MM.1S (cell line): ENCODE results near the gene BLOC1S3.
"Not testable (repeated sequence)": the region's sequence is repeated elsewhere in the genome, so short reads cannot be mapped to it uniquely, and the experiment has no call there.

Experiments
- DNase-seq: peaks from one replicate; pipeline ENCODE4 v3.0.0-alpha.2; 2015
- H2AFZ ChIP-seq: fragments of 300-600 bp; sonication (generic); 2 replicates; pipeline ENCODE4 v1.6.0; 2016; ENCODE audit warnings: antibody characterized with exemption, low read length
- H3F3A ChIP-seq: fragments of 300-600 bp; sonication (generic); 2 replicates; pipeline ENCODE4 v1.6.1; 2016; ENCODE audit warnings: mild to moderate bottlenecking, antibody characterized with exemption, low read length, moderate library complexity, mixed read lengths; ENCODE audit not compliant: insufficient read depth
- H3K27ac ChIP-seq: fragments of 300-600 bp; sonication (generic); 2 replicates; pipeline ENCODE4 v1.5.1; 2016; ENCODE audit warnings: mild to moderate bottlenecking, low read length
- H3K27me3 ChIP-seq: fragments of 300-600 bp; sonication (generic); replicated peaks from 2 replicates; pipeline ENCODE4 v1.6.0; 2016; ENCODE audit warnings: low read length; ENCODE audit not compliant: insufficient read depth
- H3K36me3 ChIP-seq: fragments of 300-600 bp; sonication (generic); replicated peaks from 2 replicates; pipeline ENCODE4 v1.6.1; 2016; ENCODE audit warnings: mild to moderate bottlenecking, low read length, mixed read lengths; ENCODE audit not compliant: insufficient read depth
- H3K4me1 ChIP-seq: fragments of 300-600 bp; sonication (generic); 2 replicates; pipeline ENCODE4 v1.6.1; 2016; ENCODE audit warnings: low read length, mixed read lengths
- H3K4me2 ChIP-seq: fragments of 300-600 bp; sonication (generic); 2 replicates; pipeline ENCODE4 v1.6.0; 2016; ENCODE audit warnings: low read depth, low read length
- H3K4me3 ChIP-seq: fragments of 300-600 bp; sonication (generic); 2 replicates; pipeline ENCODE4 v1.5.1; 2016; ENCODE audit warnings: low read length, mixed read lengths
- H3K79me2 ChIP-seq: fragments of 300-600 bp; sonication (generic); 2 replicates; pipeline ENCODE4 v1.6.1; 2016; ENCODE audit warnings: mixed run types, low read length, mixed read lengths
- H3K9ac ChIP-seq: fragments of 300-600 bp; sonication (generic); 2 replicates; pipeline ENCODE4 v1.6.1; 2016; ENCODE audit warnings: low read length, mixed read lengths
- H3K9me2 ChIP-seq: fragments of 300-600 bp; sonication (generic); replicated peaks from 2 replicates; pipeline ENCODE4 v1.6.1; 2016; ENCODE audit warnings: mild to moderate bottlenecking, low read length, mixed read lengths; ENCODE audit not compliant: insufficient read depth
- H3K9me3 ChIP-seq: fragments of 300-600 bp; sonication (generic); replicated peaks from 2 replicates; pipeline ENCODE4 v1.6.1; 2016; ENCODE audit warnings: mild to moderate bottlenecking, low read length, mixed read lengths; ENCODE audit not compliant: insufficient read depth
- H4K20me1 ChIP-seq: fragments of 300-600 bp; sonication (generic); 2 replicates; pipeline ENCODE4 v1.6.1; 2016; ENCODE audit warnings: mild to moderate bottlenecking, low read length, moderate library complexity, mixed read lengths; ENCODE audit not compliant: insufficient read depth
- CTCF ChIP-seq: fragments of 300-600 bp; sonication (generic); IDR thresholded peaks from 2 replicates; pipeline ENCODE4 v1.5.1; 2016; ENCODE audit warnings: antibody characterized with exemption, low read length, mixed read lengths
- EZH2 ChIP-seq: fragments of 300-600 bp; sonication (generic); optimal IDR thresholded peaks from 2 replicates; pipeline ENCODE3; 2017; ENCODE audit warnings: low read depth, mild to moderate bottlenecking, antibody characterized with exemption, low read length, mixed read lengths
- EZH2phosphoT487 ChIP-seq: fragments of 300-600 bp; sonication (generic); IDR thresholded peaks from 2 replicates; pipeline ENCODE4 v1.6.1; 2018; ENCODE audit warnings: antibody characterized with exemption, low read length

BLOC1S3 gene

GRCh38 chr19:45224645-45225044 is 46.1 kb downstream of the BLOC1S3 start:
- Histone ChIP-seq H2AFZ (no peak overlapping the region), H3F3A (no peaks in the 10 kb centered on the region), H3K4me3 (no peak overlapping the region), H3K27me3 (peaks cover 62% of the 10 kb centered on the region), H3K27ac (no peak overlapping the region), H3K79me2 (no peaks in the 10 kb centered on the region), H3K4me1 (no peaks in the 10 kb centered on the region), H3K9ac (no peak overlapping the region), H3K9me2 (no peaks in the 10 kb centered on the region), H4K20me1 (no peaks in the 10 kb centered on the region), H3K9me3 (no peaks in the 10 kb centered on the region), H3K36me3 (no peaks in the 10 kb centered on the region), H3K4me2 (no peak overlapping the region)
- no peak for DNase-seq
- no peak for TF ChIP-seq CTCF
- no peak for TF ChIP-seq EZH2
- TF ChIP-seq EZH2phosphoT487 = no peak

GRCh38 chr19:45229056-45229455 is 50.5 kb downstream of the BLOC1S3 start:
- H3K9ac ChIP-seq, H3K4me2 ChIP-seq, H3K79me2 ChIP-seq, H2AFZ ChIP-seq, H3K9me3 ChIP-seq, H3K4me3 ChIP-seq, H3F3A ChIP-seq, H3K4me1 ChIP-seq, H3K9me2 ChIP-seq, H3K36me3 ChIP-seq, DNase-seq, H3K27ac ChIP-seq, H4K20me1 ChIP-seq: not testable (repeated sequence)
- peaks cover 60% of the 10 kb centered on the region for H3K27me3 ChIP-seq
